ENCODE data around the gene GOLPH3.

- TF ChIP-seq POLR2A (IDR thresholded peaks at IDR 0.05), result no peak
- TF ChIP-seq EP300 (IDR thresholded peaks at IDR 0.05), result no peak
- TF ChIP-seq, protein P1, sequence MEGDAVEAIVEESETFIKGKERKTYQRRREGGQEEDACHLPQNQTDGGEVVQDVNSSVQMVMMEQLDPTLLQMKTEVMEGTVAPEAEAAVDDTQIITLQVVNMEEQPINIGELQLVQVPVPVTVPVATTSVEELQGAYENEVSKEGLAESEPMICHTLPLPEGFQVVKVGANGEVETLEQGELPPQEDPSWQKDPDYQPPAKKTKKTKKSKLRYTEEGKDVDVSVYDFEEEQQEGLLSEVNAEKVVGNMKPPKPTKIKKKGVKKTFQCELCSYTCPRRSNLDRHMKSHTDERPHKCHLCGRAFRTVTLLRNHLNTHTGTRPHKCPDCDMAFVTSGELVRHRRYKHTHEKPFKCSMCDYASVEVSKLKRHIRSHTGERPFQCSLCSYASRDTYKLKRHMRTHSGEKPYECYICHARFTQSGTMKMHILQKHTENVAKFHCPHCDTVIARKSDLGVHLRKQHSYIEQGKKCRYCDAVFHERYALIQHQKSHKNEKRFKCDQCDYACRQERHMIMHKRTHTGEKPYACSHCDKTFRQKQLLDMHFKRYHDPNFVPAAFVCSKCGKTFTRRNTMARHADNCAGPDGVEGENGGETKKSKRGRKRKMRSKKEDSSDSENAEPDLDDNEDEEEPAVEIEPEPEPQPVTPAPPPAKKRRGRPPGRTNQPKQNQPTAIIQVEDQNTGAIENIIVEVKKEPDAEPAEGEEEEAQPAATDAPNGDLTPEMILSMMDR (IDR thresholded peaks at IDR 0.05), result no peak
Measured at GRCh38 chr5:32173267-32174010, 680 bp downstream of the GOLPH3 start.

All from ovary (tissue), 3 donors.